ENCODE measurements around the gene DR1.

- TF ChIP-seq, protein P1, sequence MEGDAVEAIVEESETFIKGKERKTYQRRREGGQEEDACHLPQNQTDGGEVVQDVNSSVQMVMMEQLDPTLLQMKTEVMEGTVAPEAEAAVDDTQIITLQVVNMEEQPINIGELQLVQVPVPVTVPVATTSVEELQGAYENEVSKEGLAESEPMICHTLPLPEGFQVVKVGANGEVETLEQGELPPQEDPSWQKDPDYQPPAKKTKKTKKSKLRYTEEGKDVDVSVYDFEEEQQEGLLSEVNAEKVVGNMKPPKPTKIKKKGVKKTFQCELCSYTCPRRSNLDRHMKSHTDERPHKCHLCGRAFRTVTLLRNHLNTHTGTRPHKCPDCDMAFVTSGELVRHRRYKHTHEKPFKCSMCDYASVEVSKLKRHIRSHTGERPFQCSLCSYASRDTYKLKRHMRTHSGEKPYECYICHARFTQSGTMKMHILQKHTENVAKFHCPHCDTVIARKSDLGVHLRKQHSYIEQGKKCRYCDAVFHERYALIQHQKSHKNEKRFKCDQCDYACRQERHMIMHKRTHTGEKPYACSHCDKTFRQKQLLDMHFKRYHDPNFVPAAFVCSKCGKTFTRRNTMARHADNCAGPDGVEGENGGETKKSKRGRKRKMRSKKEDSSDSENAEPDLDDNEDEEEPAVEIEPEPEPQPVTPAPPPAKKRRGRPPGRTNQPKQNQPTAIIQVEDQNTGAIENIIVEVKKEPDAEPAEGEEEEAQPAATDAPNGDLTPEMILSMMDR (IDR thresholded peaks at IDR 0.05): no peak
- no peak for TF ChIP-seq EZH2 (IDR thresholded peaks at IDR 0.05)
Observed at GRCh38 chr1:93345633-93346420, at the start of gene DR1.
